ENCODE results near the gene CSF2RB. TPM values are rescaled to one million over a fixed set of nuclear protein-coding genes. Genes with fewer than 3 reads are reported as not detected.

Gene CSF2RB
- total RNA-seq, 6 experiments from 2014 or later = 0.88 to 4.7 (median 2.4) TPM

- no peak overlapping the region for H3K27ac ChIP-seq
- intact Hi-C loops (cut with DNase I) = no loop called here
- ATAC-seq (no peak), DNase-seq (no peak)
- no peaks in the 10 kb centered on the region for H3K36me3 ChIP-seq
- H3K4me1 ChIP-seq = no peaks in the 10 kb centered on the region
- H3K4me3 ChIP-seq = no peak overlapping the region
- no peaks in the 10 kb centered on the region for H3K9me3 ChIP-seq
- WGBS (ENCODE audit: insufficient coverage, low coverage, low lambda C conversion rate, missing lambda C conversion rate) = 39% methylated on average over 2 of the region's 17 CpGs
- TF ChIP-seq CTCF (IDR thresholded peaks at IDR 0.05) (no peak), POLR2A (IDR thresholded peaks at IDR 0.05) (no peak)
- H3K27me3 ChIP-seq = no peaks in the 10 kb centered on the region
Observed at GRCh38 chr22:36928786-36929535, 15.5 kb downstream of the CSF2RB start.

GRCh38 chr22:36929621-36930020, 16.2 kb downstream of the CSF2RB start:
- WGBS (ENCODE audit: insufficient coverage, low coverage, low lambda C conversion rate, missing lambda C conversion rate) = 90% methylated on average over 2 of the region's 10 CpGs
- no peaks in the 10 kb centered on the region for H3K4me1 ChIP-seq
- H3K36me3 ChIP-seq = no peaks in the 10 kb centered on the region
- H3K27ac ChIP-seq = no peak overlapping the region
- ATAC-seq (no peak), DNase-seq (no peak)
- TF ChIP-seq POLR2A (IDR thresholded peaks at IDR 0.05) = no peak
- no peak for TF ChIP-seq CTCF (IDR thresholded peaks at IDR 0.05)
- intact Hi-C loops (cut with DNase I) = no loop called here
- no peaks in the 10 kb centered on the region for H3K9me3 ChIP-seq
- no peaks in the 10 kb centered on the region for H3K27me3 ChIP-seq
- H3K4me3 ChIP-seq = no peak overlapping the region

GRCh38 chr22:36930041-36930935, 16.9 kb downstream of the CSF2RB start:
- Histone ChIP-seq H3K27ac (no peak overlapping the region), H3K4me3 (no peak overlapping the region), H3K9me3 (no peaks in the 10 kb centered on the region), H3K27me3 (no peaks in the 10 kb centered on the region), H3K36me3 (no peaks in the 10 kb centered on the region), H3K4me1 (no peaks in the 10 kb centered on the region)
- TF ChIP-seq CTCF (IDR thresholded peaks at IDR 0.05) (no peak), POLR2A (IDR thresholded peaks at IDR 0.05) (no peak)
- 17% methylated on average over 5 of the region's 20 CpGs for WGBS (ENCODE audit: insufficient coverage, low coverage, low lambda C conversion rate, missing lambda C conversion rate)
- intact Hi-C loops (cut with DNase I) = no loop called here
- ATAC-seq = no peak
- no peak for DNase-seq

- ATAC-seq = no peak
- Histone ChIP-seq H3K9me3 (no peaks in the 10 kb centered on the region), H3K27me3 (no peaks in the 10 kb centered on the region), H3K36me3 (no peaks in the 10 kb centered on the region), H3K4me3 (no peak overlapping the region), H3K27ac (no peak overlapping the region), H3K4me1 (no peaks in the 10 kb centered on the region)
- WGBS (ENCODE audit: insufficient coverage, low coverage, low lambda C conversion rate, missing lambda C conversion rate) = 64% methylated on average over 2 of the region's 2 CpGs
- TF ChIP-seq CTCF (IDR thresholded peaks at IDR 0.05) (no peak), POLR2A (IDR thresholded peaks at IDR 0.05) (no peak)
- DNase-seq = no peak
- intact Hi-C loops (cut with DNase I) = no loop called here
Observed at GRCh38 chr22:36931446-36931845, 18.0 kb downstream of the CSF2RB start.

All from right lobe of liver (tissue), 6 donors.